Right renal pelvis (tissue), 4 donors: ENCODE data around the gene GADD45B. TPM values are rescaled to one million over a fixed set of nuclear protein-coding genes. Genes with fewer than 3 reads are reported as not detected.
"Not testable (repeated sequence)": the region's sequence is repeated elsewhere in the genome, so short reads cannot be mapped to it uniquely, and the experiment has no call there.

Source experiments
- DNase-seq, 4 donors: peaks; one replicate each; pipeline ENCODE4 v3.0.0-alpha.2; 2013; ENCODE audit warnings: low read depth in 4 of 4, low spot score in 3 of 4, missing footprints in 1 of 4
- polyA plus RNA-seq, 4 donors: library from polyadenylated mRNA; unstranded; fragments of 120-200 nt; gene quantifications; one replicate each; pipeline ENCODE4 v1.2.1, GENCODE V29; 2013; ENCODE audit not compliant: insufficient read length in 4 of 4

Gene GADD45B
- polyA plus RNA-seq, 4 donors = 10.1 to 14.1 (median 13.1) TPM

GRCh38 chr19:2463694-2464093 lies 12.2 kb upstream of the GADD45B start:
- DNase-seq = not testable (repeated sequence)

- DNase-seq = no peak
Measured at GRCh38 chr19:2464389-2464788, 11.5 kb upstream of the GADD45B start.

- no peak for DNase-seq
Measured at GRCh38 chr19:2468596-2468995, 7.3 kb upstream of the GADD45B start.

GRCh38 chr19:2469102-2469914 lies 6.6 kb upstream of the GADD45B start:
- DNase-seq = no peak

GRCh38 chr19:2469915-2470200 lies 6.1 kb upstream of the GADD45B start:
- DNase-seq = not testable (repeated sequence)

GRCh38 chr19:2474232-2475017 lies 1.5 kb upstream of the GADD45B start:
- DNase-seq = no peak

GRCh38 chr19:2475018-2475701 lies 767 bp upstream of the GADD45B start:
- DNase-seq = no peak

- no peak for DNase-seq
Measured at GRCh38 chr19:2476451-2477140, 669 bp downstream of the GADD45B start.

- no peak for DNase-seq
Measured at GRCh38 chr19:2477141-2477710, 1.3 kb downstream of the GADD45B start.

- DNase-seq = no peak
Measured at GRCh38 chr19:2477732-2478191, 1.8 kb downstream of the GADD45B start.

- DNase-seq = no peak
Measured at GRCh38 chr19:2478278-2478755, 2.4 kb downstream of the GADD45B start.

- no peak for DNase-seq
Measured at GRCh38 chr19:2478756-2479555, 3.0 kb downstream of the GADD45B start.

GRCh38 chr19:2479556-2480194 lies 3.7 kb downstream of the GADD45B start:
- DNase-seq = no peak

GRCh38 chr19:2481466-2481865 lies 5.5 kb downstream of the GADD45B start:
- no peak for DNase-seq

GRCh38 chr19:2482354-2483038 lies 6.6 kb downstream of the GADD45B start:
- no peak for DNase-seq

- DNase-seq = no peak
Measured at GRCh38 chr19:2483084-2483483, 7.2 kb downstream of the GADD45B start.

GRCh38 chr19:2483484-2484151 lies 7.7 kb downstream of the GADD45B start:
- no peak for DNase-seq
